HG03520 (cell line): Measurements from ENCODE around the gene GFRA1.

ENCODE experiments used
- ATAC-seq: cut with Tn5 transposase; IDR thresholded peaks from one replicate; pipeline ENCODE4 v1.9.1; 2021; ENCODE audit warnings: mild to moderate bottlenecking, moderate library complexity; ENCODE audit not compliant: unreplicated experiment

GFRA1 gene

GRCh38 chr10:116109481-116109880 lies 163.5 kb downstream of the GFRA1 start:
- no peak for ATAC-seq

GRCh38 chr10:116108095-116108494 lies 164.9 kb downstream of the GFRA1 start:
- no peak for ATAC-seq

GRCh38 chr10:116106611-116107010 lies 166.4 kb downstream of the GFRA1 start:
- ATAC-seq, result no peak

- ATAC-seq, result no peak
Measured at GRCh38 chr10:116105264-116105663, 167.7 kb downstream of the GFRA1 start.

DNA sequence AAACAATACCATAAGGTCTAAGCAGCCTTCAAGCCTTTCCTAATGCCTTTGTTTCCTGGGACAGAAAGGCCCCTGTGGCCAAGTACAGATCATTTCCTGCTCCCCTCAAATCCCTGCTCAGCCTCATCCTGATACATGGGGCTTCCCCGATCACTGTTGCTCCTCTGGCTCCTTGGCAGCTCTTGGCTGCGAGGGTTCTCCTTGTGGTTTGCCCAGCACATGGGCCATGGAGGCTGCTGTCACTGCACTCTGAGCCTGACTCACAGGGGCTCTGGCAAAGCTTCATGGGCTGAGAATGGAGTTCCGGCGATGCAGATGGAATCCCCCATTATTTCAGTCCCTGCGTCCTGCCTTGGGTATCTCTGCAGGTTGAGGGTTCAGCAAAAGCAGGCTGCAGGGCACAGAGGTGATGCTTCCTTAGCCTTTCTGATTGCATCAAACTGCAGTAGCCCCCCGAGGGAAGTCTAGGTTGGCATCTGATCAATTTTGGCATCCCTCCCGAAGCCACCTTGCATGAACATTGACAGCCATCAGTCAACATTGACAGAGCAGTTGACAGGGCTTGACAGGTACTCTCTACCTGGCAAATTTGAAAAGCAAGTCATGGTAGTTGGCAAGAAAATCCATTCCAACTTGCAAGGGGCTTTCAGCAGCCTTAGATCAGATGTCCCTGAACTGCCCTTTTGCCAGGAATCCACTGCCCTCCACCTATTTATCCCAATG lies 168.6 kb downstream of the GFRA1 start:
- ATAC-seq, result no peak

DNA sequence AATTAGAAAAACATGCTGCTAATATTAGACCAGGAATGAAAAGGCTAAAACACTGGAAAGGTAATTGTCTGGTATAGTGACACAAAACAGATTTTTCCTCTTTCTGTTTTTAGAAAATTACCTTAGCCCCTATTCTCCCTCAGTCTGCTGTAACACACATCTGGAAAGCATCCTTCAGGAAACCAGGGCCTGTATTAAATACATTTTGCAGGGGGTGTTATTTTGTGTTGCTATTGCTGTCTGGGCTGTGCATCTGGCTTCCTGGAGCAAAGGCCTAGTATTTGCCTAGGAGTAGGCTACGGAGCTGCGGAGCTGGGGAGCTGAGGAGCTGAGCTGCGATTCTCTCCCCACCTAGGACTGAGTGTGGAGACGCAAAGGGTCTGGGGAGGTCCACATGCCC lies 169.3 kb downstream of the GFRA1 start:
- no peak for ATAC-seq

DNA sequence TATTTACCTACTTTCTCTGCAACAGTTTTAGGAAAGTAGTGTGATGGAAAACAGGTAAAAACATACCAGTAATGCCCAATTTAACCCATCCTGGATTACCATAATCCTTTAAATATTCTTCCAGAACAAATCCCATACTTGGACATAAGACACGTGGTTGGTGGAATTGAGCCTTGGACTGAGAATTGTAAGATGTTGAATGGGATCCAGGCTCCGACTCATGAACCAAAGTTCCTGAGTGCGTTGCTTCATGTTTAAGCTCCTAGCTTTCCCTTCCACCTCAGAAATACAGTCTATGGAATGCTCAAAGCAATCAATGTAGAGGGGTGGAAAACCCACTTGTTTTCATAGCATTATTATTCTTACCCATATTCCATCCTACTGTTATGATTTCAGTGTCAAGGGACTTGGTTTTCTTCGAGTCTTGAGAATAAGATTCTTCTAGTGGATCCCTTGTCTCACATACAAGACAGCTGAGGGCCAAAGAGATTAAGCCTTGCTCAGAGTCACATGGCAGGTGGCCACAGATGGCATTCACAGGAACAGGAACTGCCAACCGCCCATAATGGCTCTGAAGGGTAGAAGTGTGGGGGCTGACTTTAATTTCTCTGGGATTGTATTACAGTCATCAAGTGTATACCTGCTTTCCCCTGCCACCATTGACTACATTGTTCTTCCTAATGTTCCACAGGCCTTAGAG lies 171.2 kb downstream of the GFRA1 start:
- ATAC-seq, result no peak

GRCh38 chr10:116100984-116101383 lies 172.0 kb downstream of the GFRA1 start:
- no peak for ATAC-seq

- no peak for ATAC-seq
Measured at GRCh38 chr10:116099023-116099420, 174.0 kb downstream of the GFRA1 start.

GRCh38 chr10:116098411-116099022 lies 174.5 kb downstream of the GFRA1 start:
- ATAC-seq, result no peak

DNA sequence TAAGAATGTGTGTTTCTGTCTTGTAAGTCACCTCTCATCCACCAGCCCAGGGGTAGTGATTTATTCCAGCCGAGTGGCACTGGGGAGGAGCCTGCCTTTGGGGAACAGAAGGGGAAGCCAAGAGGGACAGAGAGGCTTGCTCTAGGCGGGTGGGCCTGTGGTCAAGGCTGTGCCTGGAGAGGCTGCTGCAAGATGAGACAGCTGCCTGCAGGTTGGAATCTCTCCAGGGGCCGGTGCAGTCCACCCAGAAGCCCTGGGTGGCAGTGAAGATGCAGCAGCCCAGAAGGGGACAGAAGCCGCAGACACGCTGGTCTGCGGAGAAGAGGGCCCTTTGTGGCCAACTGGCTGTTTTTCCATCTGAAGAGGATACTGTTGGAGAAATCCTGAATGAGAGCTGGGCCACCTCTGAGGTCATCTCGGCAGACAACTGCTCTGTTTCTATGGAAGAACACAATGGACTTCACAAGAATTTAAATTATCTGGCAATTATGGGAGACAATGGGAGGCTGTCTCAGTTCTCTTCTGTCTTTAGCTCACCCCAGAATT lies 175.7 kb downstream of the GFRA1 start:
- ATAC-seq, result no peak

GRCh38 chr10:116096526-116096925 lies 176.5 kb downstream of the GFRA1 start:
- no peak for ATAC-seq

DNA sequence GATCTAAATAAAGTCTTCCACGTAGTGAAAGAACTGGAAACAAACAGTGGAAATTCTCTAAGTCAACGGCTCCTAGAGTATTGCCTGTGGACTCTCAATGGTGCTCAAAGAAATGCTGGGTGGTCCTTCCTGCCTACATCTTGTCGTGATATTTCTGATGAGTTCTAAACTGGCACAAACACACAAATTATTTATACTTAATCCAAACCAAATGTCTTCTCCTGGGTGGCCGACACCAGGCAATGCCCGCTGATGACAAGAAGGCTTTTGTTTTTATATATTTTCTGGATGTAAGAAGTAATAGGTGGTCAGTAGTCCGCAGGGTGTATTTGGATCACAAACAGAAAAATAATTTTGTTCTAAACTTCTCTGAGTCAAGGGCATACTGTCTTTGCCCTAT lies 178.7 kb downstream of the GFRA1 start:
- ATAC-seq, result no peak

GRCh38 chr10:116093031-116093430 lies 180.0 kb downstream of the GFRA1 start:
- no peak for ATAC-seq

DNA sequence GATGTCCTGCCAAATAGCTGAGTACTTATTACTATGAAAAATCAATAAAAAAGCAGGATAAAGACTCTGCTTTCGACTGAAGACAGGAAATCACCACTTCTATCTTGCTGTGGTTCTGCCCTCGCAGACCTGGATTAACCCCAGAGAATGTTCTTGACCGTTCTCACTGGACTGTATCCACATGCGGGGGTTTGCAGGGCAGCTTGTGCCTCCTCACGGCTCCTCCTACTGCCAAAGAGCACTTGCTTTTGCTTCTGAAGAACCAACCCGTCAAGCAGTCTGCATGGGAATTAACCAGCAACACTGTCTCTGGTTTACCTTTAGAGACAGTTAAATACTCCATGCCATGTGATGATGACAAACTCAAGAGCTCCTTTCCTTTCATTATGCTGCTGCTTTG lies 184.0 kb downstream of the GFRA1 start:
- ATAC-seq, result no peak

DNA sequence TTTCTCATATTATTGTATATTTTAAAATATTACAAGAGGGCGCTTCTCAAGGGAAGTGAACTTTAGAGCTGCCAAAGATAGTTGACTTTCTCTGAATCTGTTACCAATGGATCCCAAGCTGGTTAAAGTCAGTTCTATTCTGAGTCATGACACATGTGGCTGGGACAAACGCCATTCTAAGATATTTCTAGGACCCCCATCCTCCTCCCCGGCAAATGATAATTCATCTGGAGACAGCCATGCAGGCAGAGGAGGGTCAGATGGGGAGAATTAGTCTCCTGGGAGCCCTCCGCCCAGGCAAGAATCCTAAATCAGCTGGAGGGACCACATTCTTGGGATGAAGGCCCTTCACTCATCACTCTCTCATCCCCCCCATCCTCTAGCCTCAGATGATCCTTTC lies 187.7 kb downstream of the GFRA1 start:
- no peak for ATAC-seq

- no peak for ATAC-seq
Measured at GRCh38 chr10:116084161-116084560, 188.8 kb downstream of the GFRA1 start.

DNA sequence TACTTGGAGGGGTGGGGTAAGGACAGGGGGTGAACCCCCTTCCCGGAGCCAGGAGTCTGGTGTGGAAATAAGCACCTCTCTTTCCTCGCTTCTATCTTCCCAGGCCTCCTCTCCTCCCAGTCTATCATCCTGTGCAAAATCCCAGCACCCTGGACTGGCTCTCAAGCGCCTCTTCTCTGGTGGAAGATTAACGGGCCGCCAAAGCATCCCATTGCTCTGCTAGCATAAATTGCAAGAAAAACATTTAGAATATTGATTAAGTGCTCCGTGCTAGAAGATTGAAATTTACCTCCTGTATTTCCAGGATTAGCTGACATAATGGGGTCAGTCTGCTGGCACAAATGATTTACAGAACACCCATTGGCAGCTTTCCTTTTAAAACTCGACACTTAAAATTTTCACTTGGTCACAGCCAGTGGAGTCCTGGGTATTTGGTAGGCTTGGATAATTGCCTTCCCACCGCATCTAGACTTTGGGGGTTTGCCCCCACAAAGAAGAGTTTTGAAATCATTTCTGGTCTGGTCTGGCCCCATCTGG lies 189.7 kb downstream of the GFRA1 start:
- ATAC-seq, result no peak

DNA sequence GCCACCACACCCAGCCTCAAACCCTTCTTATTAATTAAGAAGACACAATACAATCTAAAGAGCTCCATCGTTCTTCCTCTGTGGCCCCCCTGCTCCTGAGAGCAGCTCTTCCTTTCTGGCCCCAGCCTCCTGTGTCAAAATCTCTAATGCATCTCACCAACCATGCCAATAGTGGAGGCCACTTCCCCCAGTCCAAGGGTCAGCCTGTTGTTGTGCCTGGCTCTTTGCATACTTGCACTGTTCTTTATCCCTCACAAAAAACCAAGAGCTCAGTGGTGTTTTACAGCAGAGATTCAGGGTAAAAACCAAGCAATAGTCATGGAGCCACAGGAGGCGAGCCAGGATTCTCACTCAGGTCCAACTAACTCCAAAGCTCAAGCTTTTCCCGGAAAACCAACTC lies 190.2 kb downstream of the GFRA1 start:
- ATAC-seq, result no peak

DNA sequence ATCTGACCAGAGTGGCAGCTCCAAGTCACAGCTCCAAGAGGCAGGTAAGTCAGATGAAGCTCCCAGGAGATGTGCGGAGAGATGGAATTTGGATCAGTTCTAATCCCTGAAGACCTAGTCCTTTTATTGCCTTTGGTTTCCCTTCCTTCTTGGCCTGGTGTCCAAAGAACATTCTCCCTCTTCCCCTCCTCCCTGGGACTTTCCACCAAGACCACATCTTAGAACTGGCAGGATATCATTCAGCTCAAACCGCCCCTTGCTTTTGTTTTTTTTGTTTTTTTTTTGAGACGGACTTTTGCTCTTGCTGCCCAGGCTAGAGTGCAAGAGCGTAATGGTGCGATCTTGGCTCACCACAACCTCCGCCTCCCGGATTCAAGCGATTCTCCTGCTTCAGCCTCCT lies 190.8 kb downstream of the GFRA1 start:
- no peak for ATAC-seq

DNA sequence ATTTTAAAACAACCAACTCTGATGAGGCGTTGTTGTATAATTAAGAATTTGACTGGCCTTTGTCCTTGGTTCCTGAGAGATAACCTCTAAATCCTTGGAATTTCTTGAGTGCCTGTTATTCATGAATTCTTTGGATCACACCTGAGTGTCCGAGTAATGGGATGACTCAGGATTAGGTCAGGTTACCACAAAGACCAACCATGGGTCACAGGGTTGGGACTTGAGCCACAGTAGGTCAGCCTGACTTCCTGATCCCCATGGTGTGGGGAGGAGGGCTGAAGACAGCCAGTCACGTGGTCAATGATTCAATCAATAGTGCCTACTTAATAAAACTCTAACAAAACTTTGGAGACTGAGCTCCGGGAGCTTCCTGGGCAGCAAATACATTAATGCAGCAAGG lies 192.5 kb downstream of the GFRA1 start:
- no peak for ATAC-seq

DNA sequence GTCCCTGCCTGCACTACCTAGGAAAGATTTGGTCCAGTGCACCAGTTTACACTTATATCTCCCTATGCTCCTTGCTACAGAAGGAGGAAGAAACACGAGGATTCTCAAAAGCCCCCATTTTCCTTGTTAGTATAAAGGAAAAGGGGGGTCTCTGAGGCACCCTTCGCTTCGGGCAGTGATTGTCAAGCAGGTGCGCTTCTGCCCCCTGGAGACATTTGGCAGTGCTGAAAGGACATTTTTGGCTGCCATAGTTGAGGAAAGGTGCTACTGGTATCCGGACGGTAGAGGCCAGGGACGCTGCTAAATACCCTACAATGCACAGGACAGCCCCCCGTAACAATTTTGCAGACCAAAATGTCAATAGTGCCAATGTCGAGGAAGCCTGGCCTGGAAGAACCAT lies 193.7 kb downstream of the GFRA1 start:
- ATAC-seq, result no peak
